ENCODE data around the gene STYK1.
A peak's percentile ranks its signal among the peaks of the same experiment; 100 is the strongest.

STYK1 gene

DNA sequence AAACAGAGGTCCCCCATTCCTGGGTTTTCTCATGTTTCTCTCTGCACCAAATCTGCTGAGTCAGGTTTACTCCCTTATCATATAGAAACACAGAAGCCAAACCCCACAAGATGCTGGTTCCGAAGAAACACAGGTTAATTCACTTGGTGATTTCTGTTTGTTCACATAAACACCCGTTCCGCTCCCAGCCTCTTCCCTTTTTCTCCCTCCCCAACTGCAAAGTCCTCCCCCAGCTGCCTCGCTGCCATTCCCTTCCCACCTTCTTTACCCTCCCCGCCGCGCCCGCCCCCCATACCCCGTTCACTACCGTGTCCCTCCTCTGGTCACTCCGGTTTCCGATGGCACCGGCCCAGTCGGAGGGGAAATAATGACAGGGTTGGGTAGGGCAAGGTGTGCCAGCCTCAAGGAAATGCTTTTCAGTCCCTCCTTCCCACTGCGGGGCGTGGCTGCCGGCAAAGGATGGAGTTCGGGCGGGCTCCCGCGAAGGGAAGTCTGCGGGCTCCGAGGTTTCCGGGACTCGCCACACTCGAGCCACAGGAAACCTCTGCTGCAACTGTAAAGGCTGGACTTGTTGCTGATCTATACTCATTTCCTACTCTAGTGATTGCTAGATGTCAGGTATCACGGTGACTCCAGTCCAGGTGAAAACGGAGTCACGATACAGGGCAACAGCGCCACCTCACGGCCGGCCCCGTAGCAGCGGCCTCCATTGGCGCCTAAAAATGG lies at the start of gene STYK1:
Gene STYK1, minus strand, starts transcription at position 394 of the 726 bp plus-strand sequence. CDS start 39,434 bp downstream, outside the sequence.
- DNase-seq, result no peak

GRCh38 chr12:10722905-10723746 lies 49.3 kb upstream of the STYK1 start, which contains the start of gene YBX3:
YBX3 (minus strand) TSS chr12:10723323; CDS start chr12:10723111, 212 bp downstream.
- peak; percentile 58 for DNase-seq

DNA sequence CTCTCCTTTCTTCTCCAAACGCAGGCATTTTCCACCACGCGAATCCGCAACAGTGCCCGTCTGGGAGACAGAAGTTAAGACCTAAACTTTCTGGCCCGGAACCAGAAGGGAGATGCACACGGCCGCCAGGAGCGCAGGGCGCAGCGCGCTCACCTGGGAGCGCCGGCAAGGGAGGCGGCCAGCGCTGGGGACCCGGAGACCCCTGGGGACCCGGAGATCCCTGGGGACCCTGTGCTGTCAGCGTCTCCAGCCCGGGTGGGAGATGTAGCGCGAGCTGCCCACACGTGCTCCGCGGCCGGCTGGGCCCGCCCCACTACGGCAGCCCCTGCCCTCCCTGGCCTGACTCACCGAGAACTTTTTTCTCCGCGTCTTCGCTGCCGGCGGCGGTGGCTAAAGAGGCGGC lies 48.7 kb upstream of the STYK1 start:
- no peak for DNase-seq

GRCh38 chr12:10721651-10722501 lies 48.0 kb upstream of the STYK1 start:
- DNase-seq, result peak; percentile 28

DNA sequence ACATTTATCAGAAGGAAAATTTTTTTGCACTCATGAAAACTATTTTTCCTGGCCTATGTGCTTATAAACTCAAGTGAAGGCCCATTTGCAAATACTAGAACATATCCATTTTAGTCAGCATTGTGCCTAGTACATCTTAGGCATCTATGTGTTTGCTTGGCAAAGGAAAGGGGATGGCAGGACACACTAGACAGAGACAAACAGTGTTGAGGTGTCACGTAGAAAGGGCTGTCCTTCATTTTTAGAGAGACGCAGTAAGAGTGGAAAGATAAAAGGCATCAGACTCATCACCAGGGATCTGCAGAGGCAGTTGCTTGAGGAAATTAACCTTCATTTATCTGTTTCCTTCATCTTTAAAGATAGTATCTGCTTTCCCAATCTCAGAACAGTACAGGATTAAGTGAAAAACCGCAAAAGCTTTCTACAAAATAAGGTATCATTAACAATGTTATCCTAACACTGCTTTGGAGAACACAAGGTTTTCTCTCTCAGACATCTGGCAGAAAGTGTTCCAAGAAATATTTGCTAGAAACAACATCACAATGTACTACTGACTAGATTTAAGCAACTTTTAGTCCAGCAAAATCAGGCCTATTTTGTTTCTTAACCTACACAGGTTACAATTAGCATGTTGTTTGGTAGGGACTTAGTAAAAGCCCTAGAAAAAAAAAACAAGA lies 47.3 kb upstream of the STYK1 start:
- no peak for DNase-seq

- no peak for DNase-seq
Observed at GRCh38 chr12:10719482-10719881, 45.6 kb upstream of the STYK1 start.

DNA sequence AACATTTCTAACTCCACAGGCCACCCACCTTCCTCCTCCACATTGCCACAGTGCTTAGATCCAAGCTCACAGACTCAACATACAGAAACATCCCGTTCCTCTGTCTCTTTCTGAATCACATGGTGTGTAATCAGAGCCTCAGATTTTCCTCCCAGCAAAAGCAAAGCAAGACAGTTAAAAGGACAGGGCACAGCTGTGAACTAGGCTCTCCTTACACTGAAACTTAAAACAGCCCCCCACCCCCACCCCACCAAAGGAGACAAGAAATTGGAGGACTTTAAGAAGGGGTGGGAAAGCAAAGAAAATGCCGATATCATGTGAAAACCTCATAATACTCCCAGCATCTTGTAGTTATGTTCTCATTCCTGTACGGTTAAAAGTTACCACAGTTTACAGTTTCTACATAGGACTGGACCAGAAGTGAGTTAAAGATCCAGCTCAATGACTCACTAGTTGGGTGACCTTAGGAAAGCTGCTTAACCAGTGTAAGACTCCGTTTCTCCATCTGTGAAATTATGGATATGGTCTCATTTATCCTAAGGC lies 44.5 kb upstream of the STYK1 start:
- no peak for DNase-seq

DNA sequence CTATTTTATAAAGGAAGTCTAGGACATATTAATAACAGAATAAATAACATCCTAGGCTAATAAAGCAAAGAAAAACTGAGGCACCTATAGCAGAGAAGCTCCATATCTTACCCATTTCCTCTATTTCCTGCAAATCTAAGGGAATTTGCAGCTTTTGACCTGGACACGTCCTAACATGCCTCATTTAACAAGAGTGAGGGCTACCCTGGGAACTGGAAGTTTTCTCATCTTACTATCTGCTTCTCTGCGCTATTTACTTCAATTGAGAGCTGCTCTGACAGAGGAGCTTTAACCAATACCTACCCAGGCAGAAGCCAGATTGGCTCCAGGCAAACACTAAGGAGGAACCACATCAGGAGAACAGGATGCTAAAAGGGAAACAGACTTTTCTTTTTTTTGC lies 43.6 kb upstream of the STYK1 start:
- no peak for DNase-seq

GRCh38 chr12:10716704-10717315 lies 43.0 kb upstream of the STYK1 start:
- no peak for DNase-seq

GRCh38 chr12:10716277-10716676 lies 42.4 kb upstream of the STYK1 start:
- DNase-seq, result no peak

DNA sequence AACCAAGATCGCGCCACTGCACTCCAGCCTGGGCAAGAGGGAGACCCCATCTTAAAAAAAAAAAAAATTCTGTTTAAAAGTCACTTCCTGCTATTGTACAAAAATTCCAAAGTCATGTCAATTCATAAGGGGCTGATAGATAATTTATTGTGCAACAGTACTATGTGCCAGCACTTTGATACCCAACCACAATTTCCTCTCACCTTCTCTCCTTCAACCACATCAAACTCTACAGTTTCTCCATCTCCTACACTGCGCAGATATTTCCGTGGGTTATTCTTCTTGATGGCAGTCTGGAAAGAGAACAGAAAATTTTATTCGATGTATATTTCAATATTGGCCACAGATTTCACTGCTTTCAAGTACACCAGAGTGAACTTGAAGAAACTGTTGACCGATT lies 41.6 kb upstream of the STYK1 start:
- no peak for DNase-seq

GRCh38 chr12:10709808-10710207 lies 36.0 kb upstream of the STYK1 start:
- DNase-seq, result no peak

DNA sequence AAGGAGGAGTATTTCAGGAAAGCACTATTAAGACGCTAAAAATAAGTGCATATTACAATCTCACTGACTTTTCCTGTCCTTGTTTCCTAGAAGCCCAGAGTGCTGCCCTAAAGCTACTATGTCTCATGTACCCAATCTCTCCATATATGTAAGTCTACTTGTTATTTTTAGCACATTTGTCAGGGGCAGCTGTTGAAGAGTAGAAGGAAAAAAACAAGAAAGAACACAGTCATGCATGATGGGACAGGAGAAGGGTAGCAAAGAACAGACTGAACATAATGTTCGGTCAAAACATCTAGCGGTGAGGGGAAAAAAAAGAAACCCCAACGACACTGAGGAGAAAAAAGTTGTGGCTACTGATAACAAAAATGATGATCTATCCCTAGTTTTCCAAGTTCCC lies 35.0 kb upstream of the STYK1 start:
- DNase-seq, result no peak

DNA sequence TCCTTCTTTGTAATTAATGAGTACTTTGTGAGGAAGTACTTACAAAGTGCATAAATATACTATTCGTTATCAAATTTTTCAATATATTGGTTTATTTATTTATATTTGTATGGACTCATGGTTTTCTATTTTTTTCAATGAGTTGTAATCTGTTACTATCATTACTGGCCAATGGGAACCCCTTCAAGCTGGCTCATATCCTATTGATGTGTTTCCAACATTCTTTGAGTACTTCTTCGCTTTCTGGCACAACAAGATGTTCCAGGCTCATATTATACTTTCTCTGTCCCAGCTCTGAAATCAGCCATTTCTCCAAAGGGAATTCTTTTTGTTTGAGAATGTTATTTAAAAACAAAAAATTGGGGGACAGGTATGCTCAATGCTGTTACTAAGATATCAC lies 31.8 kb upstream of the STYK1 start:
- no peak for DNase-seq

DNA sequence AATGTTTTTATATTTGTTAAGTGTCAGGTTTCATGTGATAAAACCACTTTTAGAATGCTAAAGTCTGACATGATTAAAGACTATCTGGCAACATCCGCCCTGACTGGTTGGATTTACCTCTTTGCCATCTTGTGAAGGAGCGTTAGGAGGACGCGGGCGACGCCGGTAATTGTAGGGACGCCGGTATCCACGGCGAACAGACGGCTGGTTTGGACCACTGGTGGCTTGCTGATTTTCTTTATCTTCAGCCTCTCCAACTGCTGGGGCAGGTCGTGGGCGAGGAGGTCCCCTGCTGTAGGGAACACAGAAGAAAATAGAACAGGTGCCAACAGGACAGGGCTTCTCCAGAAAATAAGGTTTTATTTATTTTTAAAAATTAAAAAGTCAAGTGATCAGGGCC lies 28.0 kb upstream of the STYK1 start:
- DNase-seq, result no peak

GRCh38 chr12:10701131-10701681 lies 27.4 kb upstream of the STYK1 start:
- DNase-seq, result no peak

- DNase-seq, result no peak
Observed at GRCh38 chr12:10700581-10700980, 26.7 kb upstream of the STYK1 start.

DNA sequence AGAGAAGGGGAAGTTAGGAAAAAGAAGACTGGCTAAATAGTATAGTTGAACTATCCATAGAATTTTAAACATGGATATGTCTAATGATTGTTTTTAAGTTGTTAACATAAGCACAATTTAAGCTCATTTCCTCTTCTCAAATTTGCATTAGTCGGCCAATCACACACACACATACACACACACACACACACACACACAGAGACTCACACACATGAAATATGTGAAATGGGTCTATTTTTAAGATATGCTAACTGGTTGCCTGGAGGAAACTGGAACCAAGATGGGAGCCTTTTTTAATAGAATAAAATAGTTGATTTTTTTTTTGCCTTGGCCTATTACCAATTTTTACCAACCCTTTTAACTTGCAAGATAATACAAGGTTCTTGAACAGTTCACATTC lies 24.0 kb upstream of the STYK1 start:
- DNase-seq, result no peak

- no peak for DNase-seq
Observed at GRCh38 chr12:10697156-10697555, 23.3 kb upstream of the STYK1 start.

- no peak for DNase-seq
Observed at GRCh38 chr12:10690906-10691305, 17.1 kb upstream of the STYK1 start.

DNA sequence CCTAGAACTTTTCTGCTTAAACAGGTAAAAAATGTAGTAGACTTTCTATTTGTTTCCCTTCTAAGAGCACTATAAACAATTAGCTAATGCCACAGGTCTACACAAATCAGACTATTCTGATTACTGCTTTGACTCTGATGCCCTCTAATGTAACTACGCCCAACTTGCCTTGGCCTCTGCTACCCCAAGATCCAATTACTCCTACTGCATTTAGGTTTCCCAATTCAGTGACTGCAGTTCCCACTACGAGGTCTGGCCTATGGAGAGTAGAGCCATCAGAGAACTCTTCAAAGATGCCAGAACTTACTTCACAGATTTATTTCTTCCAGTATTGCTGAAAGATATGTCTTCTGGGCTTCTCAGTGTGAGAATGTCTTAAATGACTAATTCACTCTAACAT lies 15.3 kb upstream of the STYK1 start:
- no peak for DNase-seq

- DNase-seq, result no peak
Observed at GRCh38 chr12:10688042-10688441, 14.2 kb upstream of the STYK1 start.

Data from NCI-H1048 (cell line).